HG02610 (cell line): ENCODE measurements around the gene MYOF.
"Not testable (repeated sequence)": the region's sequence is repeated elsewhere in the genome, so short reads cannot be mapped to it uniquely, and the experiment has no call there.

Source experiments
- ATAC-seq: cut with Tn5 transposase; IDR thresholded peaks from one replicate; pipeline ENCODE4 v1.9.1; 2021; ENCODE audit warnings: mild to moderate bottlenecking, moderate library complexity; ENCODE audit not compliant: unreplicated experiment

Gene MYOF

GRCh38 chr10:93392121-93392520 is 90.0 kb downstream of the MYOF start:
- ATAC-seq, result no peak

DNA sequence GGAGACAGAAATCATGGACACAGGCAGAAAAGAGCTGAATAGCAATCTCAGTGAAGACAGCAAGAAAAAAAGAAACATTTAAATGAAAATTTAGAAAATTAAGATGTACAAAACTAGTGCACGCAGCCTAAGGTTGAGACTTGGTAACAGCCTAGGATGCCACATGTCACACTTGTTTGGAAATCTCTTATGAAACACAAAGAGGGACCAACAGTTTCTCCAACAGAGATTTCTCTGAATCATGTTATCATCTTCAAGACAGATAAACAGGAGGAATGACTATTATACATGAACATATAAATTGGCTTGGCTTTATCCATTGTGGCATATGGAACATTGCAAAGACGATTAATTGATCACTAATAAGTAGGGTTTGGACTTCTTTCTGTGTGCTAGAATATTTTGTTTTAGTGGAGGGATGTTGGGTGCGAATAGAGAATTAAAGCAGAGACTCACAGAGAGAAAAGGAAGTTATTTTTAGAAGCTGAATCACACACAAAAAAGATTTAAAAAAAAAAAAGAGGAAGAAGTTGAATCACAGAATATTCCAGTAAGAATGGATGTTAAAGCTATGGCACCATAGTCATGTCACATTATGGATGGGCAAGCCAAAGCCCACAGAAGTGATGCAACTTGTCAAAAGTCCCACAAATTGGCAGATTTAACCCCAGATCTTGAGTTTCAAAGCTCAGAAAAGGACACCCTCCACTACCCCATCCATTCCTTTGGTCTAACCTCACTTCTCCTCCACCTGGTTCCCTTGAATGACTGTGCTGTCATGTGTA is 91.6 kb downstream of the MYOF start:
- no peak for ATAC-seq

- no peak for ATAC-seq
Measured at GRCh38 chr10:93386631-93387369, 95.3 kb downstream of the MYOF start.

- no peak for ATAC-seq
Measured at GRCh38 chr10:93385345-93385744, 96.8 kb downstream of the MYOF start.

GRCh38 chr10:93384006-93384405 is 98.1 kb downstream of the MYOF start:
- no peak for ATAC-seq

DNA sequence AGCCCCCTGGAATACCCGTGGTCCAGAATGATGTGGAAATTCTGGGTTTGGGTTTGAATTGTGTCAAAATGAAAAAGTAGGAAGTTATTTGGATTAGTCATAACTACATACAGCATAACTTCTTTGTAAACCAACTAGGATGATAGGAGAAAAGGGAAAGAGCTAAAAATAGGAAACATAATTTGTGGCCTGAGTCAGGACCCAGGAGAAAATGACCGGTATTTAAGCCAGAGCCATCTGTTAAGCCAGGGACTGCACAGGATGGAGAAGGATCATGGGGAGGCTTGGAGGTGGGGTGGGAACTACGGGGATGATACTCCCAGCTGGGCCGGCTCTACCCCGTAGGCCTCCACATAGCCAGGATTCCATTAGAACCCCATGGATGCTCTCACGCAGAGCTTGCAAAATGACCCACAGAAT is 98.6 kb downstream of the MYOF start:
- no peak for ATAC-seq

DNA sequence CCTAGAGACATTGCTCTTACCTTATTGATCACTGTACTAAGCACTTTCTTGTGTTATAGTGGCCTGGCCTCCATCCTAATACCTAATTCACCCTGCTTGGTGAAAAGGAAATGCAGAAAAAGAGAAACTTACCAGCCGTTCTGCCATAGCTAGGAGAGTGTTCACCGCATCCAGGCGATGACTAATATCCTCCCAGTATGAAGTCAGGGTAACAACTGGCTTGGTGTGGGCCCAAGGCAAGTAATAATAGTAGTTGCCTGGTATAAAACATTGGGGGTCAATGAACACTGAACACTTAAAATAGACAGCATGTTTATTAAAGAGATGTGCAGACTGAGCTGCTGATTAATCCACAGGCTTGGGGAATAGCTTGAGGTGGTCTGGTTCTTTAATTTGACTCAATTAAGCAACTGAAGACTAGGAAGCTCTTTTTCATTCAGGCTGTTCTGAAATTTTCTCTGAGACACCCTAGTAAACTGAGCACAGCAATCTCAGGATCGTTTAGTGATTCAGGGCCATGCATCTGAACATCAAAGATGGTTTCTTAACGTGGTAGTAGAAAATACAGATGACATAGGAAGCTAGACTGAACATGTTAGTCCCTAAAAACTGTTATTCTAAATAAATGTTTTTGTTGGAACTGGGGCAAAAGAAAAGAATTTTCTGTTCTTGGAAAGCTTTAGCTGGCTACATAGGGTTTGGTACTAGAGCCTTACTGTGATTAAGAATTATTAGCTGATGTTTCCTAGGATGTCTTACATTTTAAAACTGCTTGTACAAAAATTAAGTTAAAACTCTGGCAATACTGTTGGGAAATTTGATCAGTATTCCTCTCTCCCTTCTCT is 102.2 kb downstream of the MYOF start:
- ATAC-seq, result peak; percentile 50

DNA sequence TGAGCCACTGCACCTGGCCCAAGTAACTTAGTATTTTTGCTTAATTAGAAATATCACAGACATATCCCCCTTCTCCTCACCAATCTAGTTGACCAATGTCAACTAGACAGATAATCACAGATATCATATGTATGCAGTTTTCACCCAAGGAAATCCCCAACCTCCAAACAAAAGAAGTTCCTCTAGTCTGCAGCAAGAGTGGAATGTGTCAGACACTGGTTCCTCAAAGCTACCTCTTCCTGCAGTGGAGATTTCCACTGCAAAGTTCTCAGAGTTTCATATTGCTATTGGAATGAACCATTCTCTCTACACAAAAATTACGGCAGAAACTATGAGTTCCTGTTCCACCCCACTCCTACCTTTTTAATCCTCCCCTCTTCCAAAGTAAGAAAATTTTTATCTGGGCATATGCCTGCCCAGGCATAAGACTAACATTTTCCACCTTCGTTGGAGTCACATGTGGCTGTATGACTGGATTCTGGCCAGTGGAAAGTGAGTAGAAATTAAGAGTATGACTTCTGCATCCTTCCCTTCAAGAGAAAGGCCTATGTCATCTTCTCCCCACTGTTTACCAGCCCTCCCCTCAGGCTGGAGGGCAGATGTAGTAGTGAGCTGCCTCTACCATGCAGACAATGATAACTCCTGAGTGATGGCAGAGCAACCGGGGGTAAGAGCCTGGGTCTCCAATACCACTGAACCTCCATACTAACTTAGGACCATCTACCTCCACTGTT is 103.0 kb downstream of the MYOF start:
- peak; percentile 14 for ATAC-seq

DNA sequence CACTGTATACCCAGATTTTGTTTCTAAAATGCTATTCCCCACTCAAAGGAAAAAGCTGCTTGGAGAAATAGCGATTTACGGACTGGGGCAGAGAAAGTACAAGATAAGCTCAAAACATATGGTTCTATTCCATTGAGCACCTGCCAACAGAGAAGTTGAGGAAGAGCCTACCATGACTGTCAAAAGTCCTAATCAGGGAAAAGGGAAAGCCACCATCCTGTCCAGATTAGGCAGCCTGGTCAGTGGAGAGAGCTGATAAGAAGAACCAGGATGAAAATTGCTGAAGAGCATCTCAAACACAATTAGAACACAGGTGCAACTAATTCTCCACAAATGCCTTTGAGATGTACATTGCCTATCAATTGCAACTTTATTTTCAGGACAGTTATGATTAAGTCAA is 104.1 kb downstream of the MYOF start:
- ATAC-seq, result no peak

DNA sequence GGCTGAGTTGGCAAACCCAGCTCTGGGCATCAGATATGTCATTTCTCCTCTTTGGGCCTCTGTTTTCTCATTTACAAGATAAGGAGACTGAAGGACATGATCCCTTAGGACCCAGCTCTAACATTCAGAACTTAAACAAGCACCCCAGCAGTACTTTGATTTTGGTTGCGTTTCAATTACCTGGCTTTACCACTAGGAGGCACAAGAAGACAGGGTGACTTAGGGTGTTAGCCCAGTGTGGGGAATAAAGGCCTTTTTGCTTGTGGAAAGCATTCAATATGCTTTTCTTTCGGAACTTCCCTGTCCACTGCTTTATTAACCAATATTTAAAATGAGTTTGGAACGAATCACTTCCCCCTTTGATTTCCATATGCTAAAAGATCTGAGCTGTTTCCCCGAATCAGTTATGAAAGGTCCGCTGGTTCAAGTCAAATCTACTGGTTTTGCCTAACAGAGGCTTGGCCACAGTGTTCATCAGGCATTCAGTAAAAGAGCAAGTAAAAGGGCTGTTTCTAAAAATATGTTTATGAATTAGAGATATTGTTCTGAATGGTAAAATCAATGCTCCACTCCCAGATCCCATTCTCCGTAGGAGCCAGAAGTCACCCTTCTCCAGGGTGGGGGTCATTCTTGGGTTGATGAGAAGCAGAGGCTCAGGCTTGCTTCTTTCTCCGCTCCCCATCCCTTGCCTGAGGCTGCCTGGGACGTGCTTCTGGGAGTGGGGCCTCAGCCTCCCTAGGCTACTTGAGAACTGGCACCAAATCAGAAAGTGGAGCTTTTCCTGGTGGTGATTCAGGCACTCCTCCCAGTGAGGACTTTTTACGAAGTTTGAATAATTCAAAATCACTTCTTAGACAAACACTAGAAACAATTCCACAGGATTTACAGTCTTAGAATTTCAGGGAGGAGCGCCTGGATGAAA is 105.5 kb downstream of the MYOF start:
- ATAC-seq, result no peak

DNA sequence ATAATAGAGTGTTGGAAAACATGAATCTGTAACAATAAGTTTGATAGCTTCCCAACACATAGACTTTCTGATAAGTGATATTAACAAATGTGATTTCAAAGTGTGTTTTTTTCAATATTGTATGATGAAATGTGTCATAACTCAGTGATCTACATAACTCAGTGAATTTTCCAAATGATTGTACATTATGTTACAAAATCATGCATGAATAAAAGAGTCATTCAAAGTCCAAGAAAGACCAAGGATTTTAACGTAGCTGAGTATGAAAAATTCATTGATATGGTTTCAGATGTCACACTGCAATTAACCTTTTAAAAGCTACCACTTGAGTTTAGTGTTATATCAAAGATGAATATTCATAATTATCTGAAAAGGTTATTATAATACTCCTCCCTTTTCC is 111.2 kb downstream of the MYOF start:
- ATAC-seq, result no peak

GRCh38 chr10:93369588-93370164 is 112.5 kb downstream of the MYOF start:
- no peak for ATAC-seq

- ATAC-seq, result no peak
Measured at GRCh38 chr10:93368210-93368609, 113.9 kb downstream of the MYOF start.

- no peak for ATAC-seq
Measured at GRCh38 chr10:93367664-93368063, 114.5 kb downstream of the MYOF start.

GRCh38 chr10:93364966-93365365 is 117.2 kb downstream of the MYOF start:
- no peak for ATAC-seq

DNA sequence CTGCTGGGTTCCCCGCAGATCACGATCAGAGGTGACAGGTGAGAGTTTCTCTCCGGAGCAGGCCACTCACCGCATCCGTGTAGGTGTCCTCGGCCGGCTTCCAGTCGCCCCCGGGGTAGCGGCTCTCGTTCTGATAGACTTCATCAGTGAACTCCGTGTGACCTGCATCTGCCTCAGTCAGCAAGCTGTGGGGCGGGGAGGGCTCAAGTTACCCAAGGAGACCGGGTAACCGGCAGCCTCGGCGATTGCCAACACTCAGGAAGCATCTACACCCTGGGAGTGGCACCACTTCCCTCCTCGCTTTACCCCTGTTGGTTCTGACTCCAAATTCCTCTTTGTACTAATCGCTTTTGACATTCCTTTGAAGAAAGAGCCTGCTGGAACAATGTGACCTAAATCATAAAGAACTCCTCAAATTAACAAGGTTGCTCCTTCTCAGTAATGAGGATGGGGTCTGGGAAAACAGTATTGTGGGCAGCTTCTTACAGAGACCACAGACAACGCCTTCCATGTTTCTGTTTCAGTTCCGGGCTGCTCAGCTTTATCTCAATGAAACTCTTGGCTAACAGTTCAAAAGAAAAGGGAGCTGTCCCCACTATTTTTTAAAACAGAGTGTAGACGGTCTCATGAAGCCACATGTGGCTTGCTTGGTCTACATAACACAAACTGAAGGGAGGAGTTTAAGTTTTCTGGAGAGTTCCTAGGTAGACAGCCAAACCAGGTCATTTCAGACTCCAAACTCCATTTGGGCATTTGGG is 118.1 kb downstream of the MYOF start:
- ATAC-seq, result no peak

DNA sequence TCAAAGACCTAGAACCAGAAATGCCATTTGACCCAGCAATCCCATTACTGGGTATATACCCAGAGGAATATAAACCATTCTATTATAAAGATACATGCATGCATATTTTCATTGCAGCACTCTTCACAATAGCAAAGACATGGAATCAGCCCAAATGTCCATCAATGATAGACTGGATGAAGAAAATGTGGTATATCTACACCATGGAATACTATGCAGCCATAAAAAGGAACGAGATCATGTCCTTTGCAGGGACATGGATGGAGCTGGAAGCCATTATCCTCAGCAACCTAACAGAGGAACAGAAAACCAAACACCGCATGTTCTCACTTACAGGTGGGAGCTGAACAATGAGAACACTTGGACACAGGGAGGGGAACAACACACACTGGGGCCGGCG is 123.7 kb downstream of the MYOF start:
- ATAC-seq, result not testable (repeated sequence)

DNA sequence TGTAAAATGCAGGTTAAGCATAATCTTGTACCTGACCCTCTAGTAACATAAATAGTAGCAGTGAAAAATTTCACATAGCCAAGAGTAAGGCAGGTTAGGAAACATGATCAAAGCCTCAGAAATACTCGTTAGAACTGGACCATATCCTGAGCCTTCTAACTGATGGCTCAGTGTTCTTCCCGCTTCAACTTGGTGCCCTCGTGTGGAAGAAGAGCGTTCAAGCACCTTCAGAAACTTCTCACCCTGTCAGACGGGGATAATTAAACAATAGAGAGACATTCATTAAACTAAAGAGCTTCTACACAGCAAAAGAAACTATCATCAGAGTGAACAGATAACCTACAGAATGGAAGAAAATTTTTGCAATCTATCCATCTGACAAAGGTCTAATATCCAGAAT is 124.5 kb downstream of the MYOF start:
- no peak for ATAC-seq

DNA sequence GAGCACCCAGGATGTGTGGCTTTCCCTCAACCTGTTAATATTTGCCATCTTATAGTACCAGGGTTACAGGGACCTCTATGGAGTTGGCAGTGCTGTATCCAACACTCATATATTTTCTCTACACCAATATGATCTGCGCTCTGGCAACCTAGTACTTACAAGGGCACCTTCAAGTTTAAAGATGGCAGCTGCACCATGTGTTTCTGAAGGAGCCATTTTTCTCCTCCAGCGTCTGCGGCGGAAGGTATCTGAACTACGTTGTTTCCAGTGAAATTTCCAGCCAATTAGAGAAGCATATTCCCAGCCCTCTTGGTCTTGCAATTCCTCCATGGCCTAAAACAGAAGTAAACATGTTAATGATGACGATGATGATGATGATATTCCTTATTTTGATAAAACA is 125.6 kb downstream of the MYOF start:
- no peak for ATAC-seq
